Esophagus squamous epithelium (tissue), 5 donors: Measurements from ENCODE around the gene GULP1. TPM values are rescaled to one million over a fixed set of nuclear protein-coding genes. Genes with fewer than 3 reads are reported as not detected.
"Not testable (repeated sequence)": the region's sequence is repeated elsewhere in the genome, so short reads cannot be mapped to it uniquely, and the experiment has no call there.

Experiments
- DNase-seq: peaks from one replicate; lab custom pipeline; 2025; lab: John Stamatoyannopoulos, UW
- H3K27ac ChIP-seq, 4 donors: fragments of 200-600 bp; sonication (generic); one replicate each; pipeline ENCODE4 v1.5.1; 2016 to 2019; ENCODE audit warnings: mild to moderate bottlenecking in 1 of 4
- H3K27me3 ChIP-seq, 4 donors: fragments of 200-600 bp; sonication (generic); 1 replicate in 3 of 4; 2 replicates in 1 of 4; pipeline versions ENCODE4 v1.5.1 to v1.6.0; 2017 to 2021; ENCODE audit warnings: antibody characterized with exemption in 1 of 4
- H3K36me3 ChIP-seq, 3 donors: fragments of 200-600 bp; sonication (generic); one replicate each; pipeline ENCODE4 v1.5.1; 2016 to 2019
- H3K4me1 ChIP-seq, 3 donors: fragments of 200-600 bp; sonication (generic); one replicate each; pipeline ENCODE4 v1.5.1; 2017 to 2019
- H3K4me3 ChIP-seq, 4 donors: fragments of 200-600 bp; sonication (generic); 1 replicate in 3 of 4; 2 replicates in 1 of 4; pipeline ENCODE4 v1.5.1; 2016 to 2019; ENCODE audit warnings: mild to moderate bottlenecking in 2 of 4, moderate library complexity in 1 of 4
- H3K9me3 ChIP-seq, 3 donors: fragments of 200-600 bp; sonication (generic); one replicate each; pipeline ENCODE4 v1.5.1; 2016 to 2019
- POLR2A ChIP-seq, 4 donors: fragments of 450-650 bp; IDR thresholded peaks; one replicate each; pipeline ENCODE4 v1.6.1; 2017; ENCODE audit warnings: antibody characterized with exemption in 4 of 4, mild to moderate bottlenecking in 4 of 4, moderate library complexity in 3 of 4
- WGBS, 2 donors: methylation state at CpG; one replicate each; pipeline ENCODE4 v1.1.5; 2018; 5-methylcytosine and 5-hydroxymethylcytosine counted together
- intact Hi-C: fragments of 100-400 bp; cut with DNase I; formaldehyde crosslinking; loops from one replicate; pipeline ENCODE4 v1.15.0; 2022
- total RNA-seq, 4 donors: library from RNA; depleted of rRNA; stranded (reverse); fragments of >200 nt; gene quantifications; one replicate each; pipeline ENCODE4 v1.1.0, GENCODE V29; 2016
- TF ChIP-seq, protein P1 (sequence below), 6 experiments: fragments of 450-650 bp in 4 of 6; fragments of 200-600 bp in 2 of 6; sonication (generic) in 2 of 6; IDR thresholded peaks; one replicate each; pipeline ENCODE4 v1.5.1; 2016 to 2019; ENCODE audit warnings: antibody characterized with exemption in 6 of 6, mild to moderate bottlenecking in 4 of 6, moderate library complexity in 4 of 6
- donor health status: DM: yes; HTN: yes; CAD: no.

GULP1 gene
- total RNA-seq, 4 donors from 2014 or later, result 10.4 to 39.3 (median 24.2) TPM

- no peaks in the 10 kb centered on the region for H3K27me3 ChIP-seq
- no peak overlapping the region for H3K4me3 ChIP-seq
- no peaks in the 10 kb centered on the region for H3K9me3 ChIP-seq
- intact Hi-C loops, result no loop called here
- no peak overlapping the region for H3K27ac ChIP-seq
- peaks cover 0 to 23% (median 0%) of the 10 kb centered on the region in 3 donors for H3K4me1 ChIP-seq
- no peak for DNase-seq
- WGBS, 2 donors, result 46 to 52% methylated on average over 2 of the region's 2 CpGs
- no peak for TF ChIP-seq POLR2A (IDR thresholded peaks at IDR 0.05)
- TF ChIP-seq, protein P1, sequence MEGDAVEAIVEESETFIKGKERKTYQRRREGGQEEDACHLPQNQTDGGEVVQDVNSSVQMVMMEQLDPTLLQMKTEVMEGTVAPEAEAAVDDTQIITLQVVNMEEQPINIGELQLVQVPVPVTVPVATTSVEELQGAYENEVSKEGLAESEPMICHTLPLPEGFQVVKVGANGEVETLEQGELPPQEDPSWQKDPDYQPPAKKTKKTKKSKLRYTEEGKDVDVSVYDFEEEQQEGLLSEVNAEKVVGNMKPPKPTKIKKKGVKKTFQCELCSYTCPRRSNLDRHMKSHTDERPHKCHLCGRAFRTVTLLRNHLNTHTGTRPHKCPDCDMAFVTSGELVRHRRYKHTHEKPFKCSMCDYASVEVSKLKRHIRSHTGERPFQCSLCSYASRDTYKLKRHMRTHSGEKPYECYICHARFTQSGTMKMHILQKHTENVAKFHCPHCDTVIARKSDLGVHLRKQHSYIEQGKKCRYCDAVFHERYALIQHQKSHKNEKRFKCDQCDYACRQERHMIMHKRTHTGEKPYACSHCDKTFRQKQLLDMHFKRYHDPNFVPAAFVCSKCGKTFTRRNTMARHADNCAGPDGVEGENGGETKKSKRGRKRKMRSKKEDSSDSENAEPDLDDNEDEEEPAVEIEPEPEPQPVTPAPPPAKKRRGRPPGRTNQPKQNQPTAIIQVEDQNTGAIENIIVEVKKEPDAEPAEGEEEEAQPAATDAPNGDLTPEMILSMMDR (IDR thresholded peaks at IDR 0.05), result no peak
- no peaks in the 10 kb centered on the region for H3K36me3 ChIP-seq
Observed at GRCh38 chr2:188280811-188281222, 10.9 kb upstream of the GULP1 start.

GRCh38 chr2:188282907-188283306, 8.8 kb upstream of the GULP1 start:
- no peaks in the 10 kb centered on the region for H3K9me3 ChIP-seq
- intact Hi-C loops, result no loop called here
- TF ChIP-seq, protein P1 (IDR thresholded peaks at IDR 0.05), result no peak
- no peak for TF ChIP-seq POLR2A (IDR thresholded peaks at IDR 0.05)
- H3K27me3 ChIP-seq, result no peaks in the 10 kb centered on the region
- H3K4me3 ChIP-seq, result no peak overlapping the region
- DNase-seq, result no peak
- H3K27ac ChIP-seq, result no peak overlapping the region
- H3K36me3 ChIP-seq, result no peaks in the 10 kb centered on the region
- peaks cover 0 to 29% (median 0%) of the 10 kb centered on the region in 3 donors for H3K4me1 ChIP-seq

GRCh38 chr2:188284251-188284650, 7.4 kb upstream of the GULP1 start:
- H3K27ac ChIP-seq, result peak overlapping the region in 1 of 4 donors; percentile 39
- H3K27me3 ChIP-seq, intact Hi-C loops, H3K36me3 ChIP-seq, H3K4me3 ChIP-seq, DNase-seq, H3K9me3 ChIP-seq: not testable (repeated sequence)
- WGBS, 2 donors, result 70 to 90% methylated on average over 3 of the region's 3 CpGs
- peaks cover 0 to 22% (median 0%) of the 10 kb centered on the region in 3 donors for H3K4me1 ChIP-seq

GRCh38 chr2:188285049-188285448, 6.6 kb upstream of the GULP1 start:
- TF ChIP-seq POLR2A (IDR thresholded peaks at IDR 0.05), result no peak
- TF ChIP-seq, protein P1 (IDR thresholded peaks at IDR 0.05), result no peak
- WGBS, 2 donors, result 35 to 48% methylated on average over 5 of the region's 5 CpGs
- no peaks in the 10 kb centered on the region for H3K9me3 ChIP-seq

GRCh38 chr2:188285774-188286173, 5.9 kb upstream of the GULP1 start:
- Histone ChIP-seq H3K27me3 (no peaks in the 10 kb centered on the region), H3K27ac (peak overlapping the region in 2 of 4 donors; percentile 12 to 39), H3K9me3 (no peaks in the 10 kb centered on the region), H3K4me3 (no peak overlapping the region), H3K4me1 (peaks cover 0 to 27% (median 0%) of the 10 kb centered on the region in 3 donors), H3K36me3 (no peaks in the 10 kb centered on the region)
- no peak for DNase-seq
- WGBS, 2 donors, result 57 to 84% methylated on average over 2 of the region's 2 CpGs
- intact Hi-C loops, result no loop called here
- TF ChIP-seq POLR2A (IDR thresholded peaks at IDR 0.05), result no peak
- TF ChIP-seq, protein P1 (IDR thresholded peaks at IDR 0.05), result no peak

More at GRCh38 chr2:188285049-188285448, 6.6 kb upstream of the GULP1 start:
- intact Hi-C loops, result no loop called here
- Histone ChIP-seq H3K4me3 (no peak overlapping the region), H3K27ac (peak overlapping the region in 1 of 4 donors; percentile 39), H3K4me1 (peaks cover 0 to 22% (median 0%) of the 10 kb centered on the region in 3 donors), H3K27me3 (no peaks in the 10 kb centered on the region), H3K36me3 (no peaks in the 10 kb centered on the region)
- no peak for DNase-seq
